GM19455 (cell line): Measurements from ENCODE around the gene DLL4.
"Not testable (repeated sequence)": the region's sequence is repeated elsewhere in the genome, so short reads cannot be mapped to it uniquely, and the experiment has no call there.

Source experiments
- ATAC-seq: cut with Tn5 transposase; IDR thresholded peaks from one replicate; pipeline ENCODE4 v1.9.1; 2021; ENCODE audit not compliant: unreplicated experiment

DLL4 gene

DNA sequence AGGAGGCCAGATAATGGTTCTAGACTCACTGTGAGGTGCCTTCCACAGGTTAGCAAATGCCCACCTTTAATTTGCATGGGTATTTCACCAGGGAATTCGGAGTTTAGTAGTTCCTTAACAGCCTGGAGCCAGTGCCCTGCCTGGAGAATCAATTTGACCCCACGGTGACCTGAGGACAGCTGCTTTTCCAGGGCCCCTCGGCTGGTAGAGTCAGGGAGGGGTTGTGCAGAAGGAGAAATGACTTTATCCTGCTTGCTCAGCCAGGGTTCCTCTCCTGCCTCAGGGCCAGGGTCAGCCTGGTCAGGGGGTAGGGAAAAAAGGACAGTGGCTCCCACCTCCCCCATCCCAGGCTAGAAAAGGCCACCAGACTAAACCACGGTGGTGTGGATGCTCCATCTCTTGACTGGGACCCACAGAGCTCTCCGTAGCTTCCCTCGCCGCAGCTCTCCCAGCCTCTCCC lies 12.0 kb downstream of the DLL4 start:
- no peak for ATAC-seq

DNA sequence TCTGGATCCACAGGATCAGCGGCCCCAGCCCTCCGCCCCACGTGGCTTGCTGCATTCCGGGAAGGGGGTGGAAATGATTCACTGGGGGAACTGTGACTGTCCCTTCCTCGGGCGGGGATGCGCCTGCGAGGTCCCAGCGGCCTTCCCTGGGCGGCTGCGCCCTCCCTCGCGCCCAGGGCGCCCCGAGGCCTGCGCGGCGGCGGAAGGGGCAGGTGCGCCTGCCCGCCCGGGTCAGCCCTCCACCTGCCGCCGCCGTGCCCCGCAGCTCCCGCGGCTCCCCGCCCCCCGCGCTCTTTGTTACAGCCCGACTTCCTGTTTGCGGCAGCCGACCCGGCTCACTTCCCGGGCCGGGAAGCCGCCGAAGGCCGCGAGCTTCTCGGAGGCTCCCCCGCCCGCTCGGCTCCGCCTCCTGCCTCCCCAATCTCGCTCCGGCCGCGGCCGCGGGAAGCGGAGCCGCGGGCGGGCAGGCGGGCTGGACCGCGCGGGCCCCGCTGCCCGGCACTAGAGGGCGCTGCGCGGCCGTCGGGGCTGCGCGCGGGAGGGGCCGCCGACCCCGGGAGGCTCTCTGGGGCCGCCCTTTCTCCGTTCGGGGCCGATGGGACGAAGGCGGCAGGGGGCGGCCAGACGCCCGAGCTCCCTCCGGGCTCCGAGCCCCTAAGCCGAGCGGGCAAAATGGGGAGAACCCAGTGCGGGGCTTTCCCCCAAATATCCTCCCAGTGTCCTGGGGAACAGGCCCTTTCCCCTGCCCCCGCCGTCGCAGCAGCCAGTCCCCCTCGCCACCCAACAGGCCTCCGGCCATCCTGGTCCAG lies 12.6 kb downstream of the DLL4 start:
- peak; percentile 65 for ATAC-seq

DNA sequence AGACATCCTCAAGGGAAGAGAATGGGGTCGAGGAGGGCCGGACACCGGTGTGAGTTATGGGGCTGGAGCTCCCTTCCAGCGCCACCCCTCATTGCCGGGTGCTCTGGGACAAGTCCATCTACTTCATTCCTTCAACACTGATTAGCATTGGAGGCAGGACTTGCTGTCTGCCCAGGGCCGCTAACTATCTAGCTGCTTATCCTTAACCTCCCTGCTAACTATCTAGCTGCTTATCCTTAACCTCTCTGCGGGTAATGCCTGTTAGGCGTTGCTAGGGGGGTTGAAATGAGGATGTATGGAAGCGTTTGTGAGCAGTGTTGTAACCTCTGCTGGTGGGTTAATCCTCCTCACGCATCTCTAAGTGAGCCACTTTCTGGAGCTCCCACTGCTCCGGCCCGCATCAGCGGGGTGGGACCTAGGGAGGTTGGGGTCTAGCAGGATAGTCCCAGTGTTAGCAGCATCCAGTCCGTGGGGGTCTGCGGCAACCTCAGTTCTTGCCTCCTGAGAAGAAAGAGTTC lies 13.3 kb downstream of the DLL4 start:
- no peak for ATAC-seq

DNA sequence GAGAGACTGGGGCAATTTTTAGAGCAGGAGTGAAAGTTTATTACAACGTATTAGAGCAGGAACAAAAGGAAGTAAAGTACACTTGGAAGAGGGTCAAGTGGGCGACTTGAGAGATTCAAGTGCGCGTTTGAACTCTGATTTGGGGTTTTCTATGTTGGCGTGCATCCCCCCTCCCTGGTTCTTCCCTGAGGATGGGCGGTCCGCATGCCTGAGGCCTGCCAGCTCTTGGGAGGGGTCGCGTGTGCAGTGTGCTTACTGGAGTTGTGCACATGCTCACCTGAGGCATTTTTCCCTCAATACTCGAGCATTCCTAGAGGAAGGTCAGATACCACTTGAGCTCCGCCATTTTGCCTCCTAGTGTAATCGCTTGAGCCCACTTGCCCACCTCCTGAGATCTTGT lies 13.7 kb downstream of the DLL4 start:
- ATAC-seq = no peak

DNA sequence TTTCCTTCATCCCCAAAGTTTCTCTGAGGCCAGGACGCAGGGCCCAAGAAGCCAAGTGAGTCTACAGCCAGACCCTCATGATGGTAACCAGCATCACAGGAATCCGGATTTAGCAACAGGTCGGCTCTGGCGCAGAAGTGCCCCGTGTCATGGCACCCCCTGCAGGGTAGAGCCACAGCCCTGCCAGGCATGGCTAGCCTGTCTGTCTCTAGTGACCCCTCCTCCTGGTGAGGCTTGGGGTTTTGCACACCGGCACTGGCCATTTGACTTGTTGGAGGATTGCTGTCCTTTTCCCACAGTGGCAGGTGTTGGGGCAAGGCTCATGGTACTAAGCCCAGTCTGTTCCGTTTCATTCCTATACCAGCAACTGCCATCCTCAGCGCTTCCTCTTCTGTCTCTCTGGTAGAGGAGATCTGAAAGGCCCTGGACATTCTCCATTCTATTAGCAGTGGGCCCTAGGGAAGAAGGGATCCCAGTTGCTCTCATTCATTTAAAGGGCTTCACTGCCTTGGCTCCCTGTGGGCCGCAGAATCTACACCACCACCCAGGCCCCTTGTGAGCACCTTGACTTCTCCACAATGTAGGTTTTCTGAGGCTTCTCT lies 14.7 kb downstream of the DLL4 start:
- no peak for ATAC-seq

DNA sequence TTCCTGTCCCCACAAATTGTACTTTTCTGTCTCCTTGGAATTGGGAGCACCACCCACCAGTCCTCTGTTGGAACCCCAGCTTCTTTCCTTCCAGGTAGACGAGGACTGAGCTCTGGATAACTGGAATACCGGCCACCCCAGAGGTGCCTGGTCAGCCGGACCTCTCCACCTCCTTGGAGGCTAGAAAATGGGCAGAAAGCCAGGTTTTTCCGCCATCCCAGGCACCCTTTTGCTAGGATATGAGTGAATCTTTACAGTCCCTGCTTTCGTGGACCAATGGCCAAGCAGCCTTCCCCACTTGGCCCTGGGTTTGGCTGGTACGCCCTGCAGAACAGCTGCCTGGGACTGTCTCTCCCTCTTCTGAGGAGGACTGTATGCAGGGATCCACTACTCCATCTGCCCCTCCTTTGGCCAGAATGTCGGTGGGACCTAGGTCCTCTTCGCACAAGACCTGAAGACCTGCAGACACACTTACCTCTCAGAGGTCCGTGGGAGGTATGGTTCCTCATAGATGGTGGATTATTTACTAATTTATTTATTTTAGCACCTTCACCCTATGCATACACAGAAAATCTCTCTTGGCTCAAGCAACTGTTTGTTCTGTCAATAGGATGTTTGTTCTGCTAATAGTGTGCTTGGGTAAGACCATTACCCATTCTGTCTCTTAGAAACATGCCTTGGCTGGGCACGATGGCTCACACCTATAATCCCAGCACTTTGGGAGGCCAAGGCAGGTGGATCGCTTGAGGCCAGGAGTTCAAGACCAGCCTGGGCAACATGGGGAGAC lies 15.6 kb downstream of the DLL4 start:
- no peak for ATAC-seq

DNA sequence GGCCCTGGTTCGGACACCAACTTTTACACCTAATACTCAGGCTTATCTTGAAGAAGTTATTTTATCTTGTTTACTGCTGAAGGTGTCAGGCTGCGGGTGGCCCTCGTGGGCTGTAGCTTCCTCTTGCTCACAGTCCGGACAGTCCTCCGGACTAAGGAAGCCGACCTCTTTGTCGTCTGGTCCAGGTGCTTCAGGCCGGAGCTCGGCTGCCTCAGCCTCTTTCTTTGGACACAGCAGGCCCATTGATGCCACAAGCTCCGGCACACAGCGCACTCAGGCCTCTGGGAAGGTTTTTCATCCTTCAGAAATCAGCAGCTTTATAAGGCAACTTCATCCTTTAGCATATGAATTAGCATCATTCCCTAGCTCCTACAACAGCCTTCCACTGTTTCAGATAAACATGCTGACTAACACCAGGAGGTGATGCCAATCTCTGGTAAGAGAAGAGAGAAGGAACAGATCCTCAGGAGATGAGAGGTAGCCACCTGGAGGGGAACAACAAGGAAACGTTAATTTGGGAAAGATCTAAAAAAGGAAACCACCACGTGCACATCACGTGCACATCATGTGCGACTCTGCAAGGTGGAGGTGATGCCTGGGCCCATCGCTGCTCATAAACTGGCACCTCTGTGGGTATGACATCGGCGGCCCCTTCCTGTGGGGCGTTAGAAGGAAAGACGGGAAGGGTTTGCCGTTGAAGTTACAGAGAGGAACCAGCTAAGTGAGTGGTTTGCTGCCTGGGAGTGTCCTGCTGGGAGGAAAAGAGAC lies 19.8 kb downstream of the DLL4 start:
- no peak for ATAC-seq

DNA sequence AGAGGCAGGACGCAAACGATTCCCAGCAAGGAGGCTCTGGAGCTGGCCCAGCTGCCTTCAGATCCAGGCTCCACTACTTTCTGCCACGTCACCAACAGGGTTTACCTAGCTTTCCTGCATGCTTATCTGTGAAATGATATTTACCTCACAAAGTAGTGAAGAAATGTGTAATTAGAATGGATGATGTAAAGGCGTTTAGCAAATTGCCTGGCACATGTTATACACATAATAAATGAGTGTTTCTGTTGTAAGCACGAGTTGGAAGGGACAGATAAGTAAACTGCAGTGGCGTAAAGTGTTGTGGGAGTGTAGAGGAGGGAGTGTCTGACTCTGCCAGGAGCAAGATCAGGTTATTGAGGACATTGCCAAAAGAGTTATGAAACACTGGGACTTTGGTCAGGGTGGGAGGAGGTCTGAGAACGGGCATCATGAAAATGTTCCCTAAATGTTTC lies 20.6 kb downstream of the DLL4 start:
- no peak for ATAC-seq

DNA sequence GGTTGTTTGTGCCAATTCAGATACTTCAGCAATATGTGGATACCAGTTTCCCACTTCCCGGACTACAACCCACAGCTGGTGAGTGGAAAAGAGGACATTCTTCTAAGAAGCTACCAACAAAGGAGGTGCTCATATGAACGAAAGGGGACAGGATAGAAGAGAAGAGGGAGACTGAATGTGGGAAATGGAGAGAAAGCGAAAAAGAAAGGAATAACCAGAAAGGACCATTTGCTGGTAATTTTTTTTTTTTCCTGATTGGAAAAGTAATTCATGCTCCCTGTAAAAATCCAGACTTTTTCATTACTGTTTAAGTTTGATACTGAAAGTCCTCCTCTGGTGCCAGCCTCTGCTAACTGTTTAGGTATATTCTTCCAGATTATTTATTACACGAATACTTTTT lies 22.6 kb downstream of the DLL4 start:
- no peak for ATAC-seq

DNA sequence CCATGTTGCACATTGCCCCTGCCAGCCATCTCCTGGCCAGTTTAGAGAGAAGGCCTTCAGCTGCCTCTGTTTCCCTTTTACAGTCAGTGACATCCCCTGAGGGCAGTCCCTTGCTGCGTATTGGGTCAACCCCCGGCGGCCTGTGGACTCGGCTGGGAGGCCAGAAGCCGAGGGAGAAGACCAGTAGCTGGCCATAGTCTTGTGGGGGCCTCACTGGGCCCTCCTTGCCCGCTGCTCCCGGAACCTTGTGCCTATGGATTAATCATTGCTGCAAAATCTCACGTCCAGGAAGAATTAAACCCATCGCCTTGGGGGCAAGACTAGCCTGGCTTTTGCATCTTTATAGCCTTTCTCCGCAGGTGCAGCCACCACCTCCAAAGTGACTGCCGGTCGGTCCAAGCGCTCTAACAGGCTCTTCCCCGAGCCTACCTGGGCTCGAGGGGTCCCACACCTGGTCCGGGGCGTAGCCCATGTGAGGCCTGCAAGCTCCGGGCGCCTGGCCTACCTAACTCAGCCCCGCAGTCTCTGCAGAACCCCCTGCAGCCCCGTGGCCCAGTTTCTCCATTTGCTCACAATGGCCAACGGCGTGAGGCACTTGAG lies 23.3 kb downstream of the DLL4 start:
- ATAC-seq = no peak

DNA sequence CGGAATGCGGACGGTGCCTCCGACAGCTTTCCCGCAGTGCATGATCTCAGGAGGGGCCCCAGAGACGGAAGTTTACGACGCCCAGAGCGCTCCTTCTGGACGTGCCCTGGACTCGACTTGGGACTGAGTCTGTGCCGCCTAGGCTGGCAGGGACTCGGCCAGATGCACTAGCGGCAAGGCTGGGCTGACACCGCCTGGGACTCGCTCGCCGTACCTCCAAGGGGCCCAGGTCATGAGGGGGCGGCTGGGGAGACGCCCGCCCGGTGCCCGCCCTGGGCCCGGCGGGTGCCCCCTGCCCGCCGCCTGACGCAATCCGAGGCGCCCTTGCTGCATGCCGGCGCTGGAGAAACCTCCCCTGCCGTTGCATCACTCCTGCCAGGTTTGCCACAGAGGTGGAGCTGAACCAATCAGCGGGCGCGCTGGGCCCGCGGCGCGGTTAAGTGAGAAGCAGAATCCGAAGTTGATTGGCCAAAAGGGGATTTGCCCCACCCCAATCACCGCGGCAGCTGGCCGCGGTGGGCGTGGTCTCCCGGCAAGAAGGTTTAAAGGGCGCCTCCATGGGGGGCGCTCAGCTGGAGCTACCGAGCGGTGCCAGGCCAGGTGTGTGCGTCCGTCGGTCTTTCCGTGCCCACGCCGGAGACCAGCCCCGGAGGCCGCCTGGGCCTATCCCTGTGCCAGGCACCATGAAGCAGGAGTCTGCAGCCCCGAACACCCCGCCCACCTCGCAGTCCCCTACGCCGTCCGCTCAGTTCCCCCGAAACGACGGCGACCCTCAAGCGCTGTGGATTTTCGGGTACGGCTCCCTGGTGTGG lies 24.0 kb downstream of the DLL4 start, which contains the start of gene CHAC1:
CHAC1 (plus strand) TSS at position 571 of the 812 bp plus-strand sequence; CDS start at position 684, 113 bp downstream.
- ATAC-seq = peak; percentile 92

DNA sequence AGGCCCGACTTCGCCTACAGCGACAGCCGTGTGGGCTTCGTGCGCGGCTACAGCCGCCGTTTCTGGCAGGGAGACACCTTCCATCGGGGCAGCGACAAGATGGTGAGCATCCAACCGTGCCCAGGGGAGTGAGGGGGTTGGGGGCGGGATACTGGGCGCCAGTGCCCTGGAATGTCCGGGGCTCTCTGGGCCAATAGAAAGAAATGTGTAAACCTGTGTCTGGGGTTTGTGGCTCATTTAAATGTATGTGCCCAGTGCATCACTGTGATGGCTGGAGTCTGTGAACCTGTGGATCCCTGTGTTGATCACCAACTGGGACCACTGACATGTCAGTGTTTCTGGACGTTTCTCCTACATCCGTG lies 24.6 kb downstream of the DLL4 start:
- ATAC-seq = no peak

DNA sequence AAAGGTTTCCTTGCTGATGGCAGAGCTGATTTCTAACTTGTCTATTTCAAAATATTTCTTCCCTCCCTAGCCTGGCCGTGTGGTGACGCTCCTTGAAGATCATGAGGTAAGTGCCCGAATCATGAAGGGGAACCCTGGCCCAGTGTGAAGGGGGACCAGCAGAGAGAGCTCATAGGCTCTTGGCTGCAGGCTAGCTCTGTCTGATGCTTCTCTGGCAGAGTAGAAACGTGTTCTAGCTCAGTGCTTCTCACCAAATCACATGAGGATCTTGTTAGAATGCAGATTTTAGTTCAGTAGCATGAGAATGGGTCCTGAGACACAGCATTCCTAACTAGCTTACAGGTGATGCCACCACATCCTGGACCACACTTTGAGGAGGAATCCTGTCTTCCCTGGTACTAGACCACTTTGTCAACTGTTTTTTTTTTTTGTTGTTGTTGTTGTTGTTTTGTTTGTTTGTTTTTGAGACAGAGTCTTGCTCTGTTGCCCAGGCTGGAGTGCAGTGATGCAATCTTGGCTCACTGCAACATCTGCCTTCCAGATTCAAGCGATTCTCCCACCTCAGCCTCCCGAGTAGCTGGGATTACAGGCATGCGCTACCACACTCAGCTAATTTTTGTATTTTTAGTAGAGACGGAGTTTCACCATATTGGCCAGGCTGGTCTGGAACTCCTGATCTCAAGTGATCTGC lies 25.2 kb downstream of the DLL4 start:
- ATAC-seq = not testable (repeated sequence)

DNA sequence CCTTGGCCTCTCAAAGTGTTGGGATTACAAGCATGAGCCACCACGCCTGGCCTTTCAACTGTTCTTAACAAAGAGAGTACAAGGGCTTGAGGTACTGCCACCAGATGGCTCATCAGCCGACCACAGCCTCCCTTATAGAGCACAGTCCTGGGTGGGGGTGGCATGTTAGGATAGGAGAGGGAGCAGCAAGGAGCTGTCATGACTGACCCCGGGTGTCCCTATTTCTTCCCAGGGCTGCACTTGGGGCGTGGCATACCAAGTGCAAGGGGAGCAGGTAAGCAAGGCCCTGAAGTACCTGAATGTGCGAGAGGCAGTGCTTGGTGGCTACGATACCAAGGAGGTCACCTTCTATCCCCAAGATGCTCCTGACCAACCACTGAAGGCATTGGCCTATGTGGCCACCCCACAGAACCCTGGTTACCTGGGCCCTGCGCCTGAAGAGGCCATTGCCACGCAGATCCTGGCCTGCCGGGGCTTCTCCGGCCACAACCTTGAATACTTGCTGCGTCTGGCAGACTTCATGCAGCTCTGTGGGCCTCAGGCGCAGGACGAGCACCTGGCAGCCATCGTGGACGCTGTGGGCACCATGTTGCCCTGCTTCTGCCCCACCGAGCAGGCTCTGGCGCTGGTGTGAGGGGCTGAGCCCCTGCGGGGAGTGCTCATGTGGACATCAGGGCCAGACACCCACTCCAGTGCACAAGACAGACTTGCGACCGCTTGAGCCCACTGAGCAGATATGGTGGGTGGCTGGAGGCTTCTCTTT lies 26.2 kb downstream of the DLL4 start:
- ATAC-seq = no peak

DNA sequence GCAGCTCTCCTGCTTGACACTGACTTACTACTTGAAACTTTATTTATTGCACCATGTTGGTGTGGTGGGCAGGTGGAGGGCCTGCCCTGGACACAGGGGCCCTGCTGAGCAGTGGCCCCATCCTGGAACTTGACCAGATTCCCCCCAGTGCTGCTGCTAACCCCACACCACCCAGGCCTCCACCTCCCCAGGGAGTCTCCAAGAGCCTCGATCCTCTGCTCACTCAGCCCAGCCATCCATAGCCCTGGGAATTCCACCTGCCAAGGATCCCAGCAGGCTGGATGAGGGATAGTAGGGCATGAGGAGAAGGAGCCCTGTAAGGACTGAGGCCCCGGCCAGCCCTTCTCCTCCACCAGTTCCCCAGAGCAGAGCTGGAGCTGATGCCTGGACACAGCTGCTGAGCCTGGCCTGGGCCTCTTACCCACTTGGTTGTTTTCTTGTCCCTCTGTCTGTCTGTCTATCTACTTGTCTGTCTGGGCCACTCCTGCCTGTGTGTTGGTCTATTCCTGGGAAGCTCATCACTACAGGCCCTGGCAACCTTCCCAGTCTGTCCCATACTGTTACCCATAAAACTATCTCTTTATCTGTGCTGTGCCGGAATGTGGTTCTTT lies 26.9 kb downstream of the DLL4 start:
- ATAC-seq = no peak

DNA sequence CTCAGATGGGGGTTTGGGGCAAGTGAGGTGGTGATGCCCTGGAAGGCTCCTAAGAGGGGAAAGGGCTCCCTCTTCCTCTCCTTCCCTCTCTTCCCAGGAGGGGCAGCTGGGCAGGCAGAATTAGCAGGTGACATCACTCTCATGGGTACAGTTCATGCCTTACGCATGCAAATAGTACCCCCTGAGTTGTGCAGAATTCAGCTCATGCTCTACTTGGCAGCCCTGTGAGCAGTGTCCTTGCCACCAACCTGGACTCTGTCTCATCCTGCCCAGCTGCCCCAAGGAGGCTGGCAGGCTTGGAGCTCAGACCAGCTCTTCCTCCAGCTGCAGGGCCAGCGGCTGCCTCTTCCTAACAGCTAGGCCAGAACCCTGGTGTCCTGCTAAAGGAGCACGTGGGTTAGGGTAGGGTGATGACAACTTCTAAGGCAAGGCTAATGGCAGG lies 27.4 kb downstream of the DLL4 start:
- ATAC-seq = no peak

DNA sequence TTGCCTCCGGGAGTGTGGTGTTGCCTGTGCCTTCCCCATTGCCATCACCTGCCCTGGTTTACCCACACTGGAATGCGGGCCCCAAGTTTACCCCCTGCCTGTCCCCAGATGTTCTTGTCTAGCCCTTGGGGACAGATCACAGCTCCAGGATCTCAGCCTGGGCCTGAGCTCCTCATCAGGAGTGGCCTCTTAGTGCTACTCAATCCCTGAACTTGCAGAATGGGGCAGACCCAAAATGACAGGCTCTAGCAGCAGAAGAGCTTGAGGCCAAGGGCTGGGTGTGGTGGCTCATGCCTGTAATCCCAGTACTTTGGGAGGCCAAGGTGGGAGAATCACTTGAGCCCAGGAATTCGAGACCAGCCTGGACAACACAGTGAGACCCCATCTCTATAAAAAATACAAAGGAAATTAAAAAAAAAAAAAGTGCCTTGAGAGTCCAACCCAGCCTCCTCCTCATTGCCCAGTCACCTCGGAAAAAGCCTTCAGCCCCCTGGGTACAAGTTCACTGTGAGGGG lies 28.0 kb downstream of the DLL4 start:
- ATAC-seq = no peak
